Liver (tissue), 3 donors: ENCODE measurements around the gene CPNE9.

Experiments
- EGR1 ChIP-seq, 2 donors: IDR thresholded peaks; 2 replicates each; pipeline ENCODE4 v1.6.1; 2016 to 2018; ENCODE audit warnings: antibody characterized with exemption in 2 of 2, low read depth in 2 of 2
- JUND ChIP-seq, 2 donors: IDR thresholded peaks; 2 replicates each; pipeline ENCODE4 v1.6.1; 2016; ENCODE audit warnings: antibody characterized with exemption in 2 of 2
- TAF1 ChIP-seq: conservative IDR thresholded peaks from 2 replicates; pipeline ENCODE4 v1.6.1; 2016; ENCODE audit warnings: antibody characterized with exemption, mild to moderate bottlenecking
- TF ChIP-seq, protein P1 (sequence below): IDR thresholded peaks from 2 replicates; pipeline ENCODE4 v1.6.1; 2016; ENCODE audit warnings: antibody characterized with exemption
- TF ChIP-seq, protein P2 (sequence below): fragments of 150-350 bp; IDR thresholded peaks from 2 replicates; pipeline ENCODE4 v1.5.1; 2017; ENCODE audit warnings: improper control_type of control experiment, low read depth, low read length; ENCODE audit not compliant: missing input control
- donor health status: healthy.
- donor health status: healthy.

DNA sequence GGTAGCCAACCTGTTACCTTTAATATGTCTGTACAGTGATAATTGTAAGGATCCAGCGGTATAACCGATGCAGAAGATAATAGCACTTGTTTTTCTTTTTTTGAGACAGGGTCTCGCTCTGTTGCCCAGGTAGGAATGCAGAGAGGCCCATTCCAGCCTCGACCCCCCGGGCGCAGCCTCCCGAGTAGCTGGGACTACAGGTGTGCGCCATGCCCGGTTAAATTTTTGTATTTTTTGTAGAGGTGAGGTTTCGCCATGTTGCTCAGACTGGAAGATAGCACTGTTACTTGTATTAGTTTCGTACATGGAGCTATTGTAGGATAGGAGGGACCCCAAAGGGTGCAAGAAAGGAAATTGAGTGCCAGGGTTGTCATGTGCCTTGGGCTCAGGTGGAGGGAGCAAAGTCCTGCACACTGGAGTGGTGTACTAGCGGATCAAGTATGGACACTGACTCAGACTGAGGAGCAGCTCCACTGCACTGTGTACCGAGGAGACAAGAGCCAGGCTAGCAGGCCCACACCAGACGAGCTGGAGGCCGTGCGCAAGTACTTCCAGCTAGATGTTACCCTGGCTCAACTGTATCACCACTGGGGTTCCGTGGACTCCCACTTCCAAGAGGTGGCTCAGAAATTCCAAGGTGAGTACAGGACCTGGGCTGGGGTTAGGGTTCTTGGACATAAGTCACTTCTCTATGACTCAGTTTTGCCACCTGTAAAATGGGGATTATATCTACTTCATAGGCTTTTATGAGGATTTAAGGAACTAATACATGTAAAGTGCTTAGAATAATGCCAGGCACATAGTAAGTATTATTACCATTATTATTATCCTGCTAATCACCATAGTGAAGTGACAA, 47.2 kb downstream of the CPNE9 start:
- TF ChIP-seq, protein P1, sequence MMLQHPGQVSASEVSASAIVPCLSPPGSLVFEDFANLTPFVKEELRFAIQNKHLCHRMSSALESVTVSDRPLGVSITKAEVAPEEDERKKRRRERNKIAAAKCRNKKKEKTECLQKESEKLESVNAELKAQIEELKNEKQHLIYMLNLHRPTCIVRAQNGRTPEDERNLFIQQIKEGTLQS: no peak
- TF ChIP-seq, protein P2, sequence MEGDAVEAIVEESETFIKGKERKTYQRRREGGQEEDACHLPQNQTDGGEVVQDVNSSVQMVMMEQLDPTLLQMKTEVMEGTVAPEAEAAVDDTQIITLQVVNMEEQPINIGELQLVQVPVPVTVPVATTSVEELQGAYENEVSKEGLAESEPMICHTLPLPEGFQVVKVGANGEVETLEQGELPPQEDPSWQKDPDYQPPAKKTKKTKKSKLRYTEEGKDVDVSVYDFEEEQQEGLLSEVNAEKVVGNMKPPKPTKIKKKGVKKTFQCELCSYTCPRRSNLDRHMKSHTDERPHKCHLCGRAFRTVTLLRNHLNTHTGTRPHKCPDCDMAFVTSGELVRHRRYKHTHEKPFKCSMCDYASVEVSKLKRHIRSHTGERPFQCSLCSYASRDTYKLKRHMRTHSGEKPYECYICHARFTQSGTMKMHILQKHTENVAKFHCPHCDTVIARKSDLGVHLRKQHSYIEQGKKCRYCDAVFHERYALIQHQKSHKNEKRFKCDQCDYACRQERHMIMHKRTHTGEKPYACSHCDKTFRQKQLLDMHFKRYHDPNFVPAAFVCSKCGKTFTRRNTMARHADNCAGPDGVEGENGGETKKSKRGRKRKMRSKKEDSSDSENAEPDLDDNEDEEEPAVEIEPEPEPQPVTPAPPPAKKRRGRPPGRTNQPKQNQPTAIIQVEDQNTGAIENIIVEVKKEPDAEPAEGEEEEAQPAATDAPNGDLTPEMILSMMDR: no peak
- TF ChIP-seq EGR1 (IDR thresholded peaks at IDR 0.05; ENCODE audit: low read depth in 2 of 2) (no peak), TAF1 (no peak), JUND (IDR thresholded peaks at IDR 0.05) (no peak)
